NCI-H748 (cell line): ENCODE data around the gene DAB2.
"Not testable (repeated sequence)": the region's sequence is repeated elsewhere in the genome, so short reads cannot be mapped to it uniquely, and the experiment has no call there.

Source experiments
- DNase-seq: peaks from one replicate; lab custom pipeline; 2025; ENCODE audit not compliant: unreplicated experiment; lab: John Stamatoyannopoulos, UW

The DAB2 gene

DNA sequence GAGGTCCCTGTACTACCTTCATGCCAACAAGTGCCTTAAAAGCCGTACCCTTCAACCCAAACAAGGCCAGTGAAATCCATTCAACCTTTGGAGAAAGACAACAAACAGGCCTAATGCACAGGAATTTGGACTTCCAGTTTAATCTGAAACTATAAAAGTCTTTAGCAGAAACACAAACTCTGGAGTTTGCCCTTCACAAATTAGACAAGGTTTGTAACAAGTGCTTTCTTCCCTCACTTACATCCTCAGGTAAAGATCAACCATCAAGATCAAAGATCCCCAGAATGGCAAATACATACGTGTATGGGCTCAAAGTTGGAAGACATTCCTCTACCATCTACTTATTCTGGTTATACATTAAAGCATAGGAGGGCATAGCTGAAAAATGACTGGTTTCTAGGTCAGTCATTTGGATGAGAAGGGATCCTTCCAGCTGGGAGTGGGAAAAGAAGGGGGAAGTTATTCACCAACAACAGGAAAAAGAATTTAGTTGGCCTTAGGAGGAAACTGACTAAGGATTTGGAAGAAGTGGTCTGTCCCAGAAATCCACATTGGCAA, 2.0 kb downstream of the DAB2 start:
- DNase-seq, result no peak

DNA sequence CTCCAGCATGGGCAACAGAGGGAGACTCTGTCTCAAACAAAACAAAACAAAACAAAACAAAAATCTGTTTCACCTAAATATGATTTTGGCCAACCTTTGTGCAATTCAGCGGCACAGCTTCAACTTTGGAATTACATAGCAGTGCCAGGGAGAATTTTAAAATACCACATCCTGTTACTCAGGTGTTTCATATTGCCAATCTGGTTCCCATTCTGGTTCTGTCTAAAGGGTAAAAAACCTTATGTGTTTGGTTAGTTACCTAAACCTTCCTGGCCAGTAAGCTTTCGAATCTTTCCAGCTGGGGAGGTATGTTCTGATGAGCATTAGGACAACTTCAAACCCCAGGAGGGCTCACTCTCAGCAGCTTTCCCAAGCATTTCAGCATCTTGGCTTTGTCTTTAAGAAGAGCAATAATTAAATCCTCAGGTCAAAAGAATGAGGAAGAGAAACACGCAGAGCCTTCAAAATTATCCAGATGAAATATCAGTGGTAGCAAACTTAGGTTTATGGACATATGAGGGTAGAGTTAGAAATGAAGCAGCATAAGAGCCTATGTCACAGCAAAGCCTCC, 2.7 kb downstream of the DAB2 start:
- DNase-seq, result no peak

DNA sequence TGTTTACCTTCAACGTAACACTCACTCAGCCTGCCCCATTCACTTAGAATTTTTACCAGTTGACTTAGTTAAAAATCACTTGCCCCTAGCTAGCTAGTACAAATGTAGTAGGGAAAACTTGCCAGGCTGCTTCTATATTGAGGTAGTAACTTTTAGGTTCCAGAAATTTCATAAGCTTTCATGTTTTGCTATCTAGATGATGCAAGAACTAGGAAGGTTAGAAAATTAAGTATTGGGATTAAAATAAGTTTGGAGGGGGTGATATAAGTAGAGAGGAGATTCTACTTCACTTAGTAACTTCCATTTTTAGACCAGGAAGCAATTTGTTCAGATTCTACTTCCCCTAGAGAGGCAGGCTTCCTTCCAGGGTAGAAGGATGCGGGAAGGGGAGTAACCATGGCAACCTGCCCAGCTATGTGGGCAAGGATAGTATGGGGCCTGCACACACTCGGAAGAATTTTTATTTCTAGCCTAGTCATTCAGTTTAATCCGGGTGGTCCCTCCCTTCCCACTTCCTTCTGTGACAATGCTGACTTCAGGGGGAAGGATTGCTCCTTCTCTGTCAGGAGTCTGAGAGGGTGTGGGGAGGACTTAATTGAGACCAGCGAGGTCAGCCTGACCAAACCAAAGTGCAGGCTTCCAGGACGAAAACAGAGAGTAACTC, 4.2 kb downstream of the DAB2 start:
- DNase-seq, result peak; percentile 48

DNA sequence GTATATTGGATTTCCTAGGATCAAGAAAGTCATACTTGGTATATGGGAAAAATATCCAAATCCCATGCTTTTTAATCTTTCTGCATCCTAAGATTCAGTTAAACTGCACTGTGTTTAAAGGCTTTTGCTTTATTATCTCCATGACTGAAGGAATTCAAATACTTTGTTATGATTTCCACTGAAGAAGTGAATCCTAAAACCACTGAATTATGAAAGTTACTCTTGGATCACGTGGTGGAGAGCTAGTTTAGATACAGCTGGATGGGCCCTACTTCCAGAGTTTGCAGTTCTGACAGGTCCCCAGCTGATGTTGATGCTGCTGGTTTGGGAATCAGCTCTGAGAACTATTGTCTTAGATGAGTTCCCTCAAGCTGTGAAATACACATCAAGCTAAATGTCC, 5.0 kb downstream of the DAB2 start:
- no peak for DNase-seq

DNA sequence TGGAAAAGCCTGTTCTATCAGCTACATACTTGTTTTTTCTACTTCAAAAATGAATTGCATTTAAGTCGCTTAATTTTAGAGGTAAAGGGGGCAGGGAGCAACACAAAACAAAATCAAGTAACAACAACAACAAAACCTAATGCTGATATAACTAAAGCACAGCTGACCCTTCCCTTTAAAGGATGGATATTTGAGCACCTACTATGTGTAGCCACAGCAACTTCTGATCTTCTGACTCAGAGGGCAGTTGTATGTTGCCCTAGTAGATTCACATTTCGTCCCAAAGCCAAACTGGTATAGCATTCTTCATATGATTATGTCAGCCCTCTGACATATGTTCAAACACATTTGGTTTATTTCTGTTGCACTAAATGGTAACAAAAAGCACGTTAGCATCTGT, 6.8 kb downstream of the DAB2 start:
- DNase-seq, result no peak

DNA sequence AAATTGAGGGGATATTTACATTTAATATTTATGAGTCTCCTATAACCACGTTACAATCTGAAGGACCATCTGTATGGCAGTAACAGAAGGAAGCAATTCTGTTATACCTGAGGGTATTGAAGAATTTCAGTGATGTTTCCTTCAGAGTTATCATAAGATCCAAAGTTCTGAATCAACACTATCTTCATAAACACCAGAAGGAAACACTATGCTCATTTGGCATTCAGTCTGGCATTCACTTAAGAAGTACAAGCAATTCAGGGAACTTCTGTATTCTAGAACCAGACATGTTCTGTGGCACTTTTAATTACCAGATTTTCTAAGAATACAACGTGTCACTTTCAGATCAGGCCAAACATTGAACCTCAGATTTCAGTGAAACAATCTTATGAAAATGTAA, 9.6 kb downstream of the DAB2 start:
- DNase-seq, result no peak

DNA sequence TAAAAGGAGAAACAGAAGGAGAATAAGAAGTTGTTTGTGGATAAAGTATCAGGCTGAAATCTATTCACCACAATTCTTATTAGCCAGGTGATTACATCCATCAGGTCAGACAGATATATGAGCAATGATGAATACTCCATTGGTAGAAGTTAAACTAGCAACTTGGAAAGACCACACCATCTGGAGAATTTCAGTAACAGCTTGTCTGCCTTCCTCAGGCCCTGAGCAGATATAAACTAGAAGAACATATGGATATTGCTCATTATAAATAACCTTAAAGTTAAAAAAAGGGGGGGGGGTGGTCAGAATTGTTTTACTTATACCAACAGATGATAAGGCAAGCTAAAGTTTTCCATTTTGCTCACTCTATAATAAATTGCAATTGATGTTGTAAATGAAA, 10.4 kb downstream of the DAB2 start:
- DNase-seq, result no peak

DNA sequence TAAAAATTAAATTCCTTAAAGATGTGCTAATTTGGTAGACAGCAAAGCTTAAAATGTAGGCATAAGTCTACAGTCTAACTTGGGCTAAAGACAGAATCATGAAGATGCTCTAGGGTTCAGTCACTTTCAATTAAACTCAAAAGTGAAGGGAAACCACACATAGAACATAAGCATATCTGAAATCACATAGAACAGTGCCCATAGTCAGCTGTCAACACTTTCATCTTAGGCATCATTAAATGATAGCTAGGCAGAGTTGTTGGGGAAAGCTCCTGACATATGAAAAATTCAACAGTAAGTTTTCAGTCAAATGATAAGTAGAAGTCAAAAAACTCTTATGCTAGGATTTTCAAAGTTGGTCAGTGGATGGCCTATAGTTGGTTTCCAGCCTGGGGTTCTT, 11.0 kb downstream of the DAB2 start:
- DNase-seq, result no peak

DNA sequence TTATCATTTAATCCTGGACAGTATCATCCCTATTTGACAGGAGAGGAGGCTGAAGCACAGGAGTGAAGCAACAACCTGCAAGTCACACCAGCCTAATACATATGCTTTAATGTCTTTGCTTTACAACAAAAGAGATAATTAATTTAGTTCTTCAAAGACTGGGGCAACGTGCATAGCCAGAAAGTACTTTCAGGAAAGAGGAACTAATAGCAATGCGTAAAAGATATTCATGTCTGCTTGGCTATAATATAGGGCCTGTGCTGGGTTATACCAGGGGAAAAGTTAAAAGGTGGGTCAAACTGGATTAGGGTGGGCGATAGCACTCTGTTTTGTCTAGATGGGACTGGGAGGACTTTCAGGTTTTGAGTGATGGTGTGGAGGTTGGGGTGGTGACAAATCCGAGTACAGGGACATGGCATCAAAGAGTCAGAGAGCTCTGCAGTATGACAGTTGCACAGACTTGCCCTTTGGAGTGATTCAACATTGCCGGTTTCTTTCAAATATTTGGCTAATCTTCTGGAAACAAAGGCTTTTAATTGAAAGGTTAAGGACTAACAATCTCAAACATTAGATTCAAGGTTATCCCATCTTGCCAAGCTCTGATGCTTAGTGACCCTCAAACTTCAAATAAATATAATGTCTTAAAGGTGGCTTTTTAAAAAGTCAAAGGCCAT, 11.9 kb downstream of the DAB2 start:
- DNase-seq, result no peak

DNA sequence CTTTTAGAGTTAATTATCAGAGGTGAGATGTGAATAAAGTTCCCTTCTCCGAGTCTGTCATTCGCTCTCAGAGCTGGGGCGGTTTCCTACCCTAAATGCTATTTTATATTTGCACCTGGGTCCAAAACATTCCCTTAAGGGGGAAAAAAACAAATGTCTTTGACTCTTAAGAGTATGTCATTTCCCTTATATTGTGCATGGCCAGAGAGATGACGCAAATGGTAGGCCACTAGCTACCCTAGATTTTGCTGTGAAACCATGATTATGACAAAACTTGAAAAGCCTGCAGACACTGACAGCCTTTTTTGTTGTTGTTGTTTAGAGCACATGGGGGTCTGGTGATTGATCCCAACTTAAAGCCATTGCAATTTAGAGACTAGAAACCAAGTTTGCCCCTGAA, 12.8 kb downstream of the DAB2 start:
- no peak for DNase-seq

DNA sequence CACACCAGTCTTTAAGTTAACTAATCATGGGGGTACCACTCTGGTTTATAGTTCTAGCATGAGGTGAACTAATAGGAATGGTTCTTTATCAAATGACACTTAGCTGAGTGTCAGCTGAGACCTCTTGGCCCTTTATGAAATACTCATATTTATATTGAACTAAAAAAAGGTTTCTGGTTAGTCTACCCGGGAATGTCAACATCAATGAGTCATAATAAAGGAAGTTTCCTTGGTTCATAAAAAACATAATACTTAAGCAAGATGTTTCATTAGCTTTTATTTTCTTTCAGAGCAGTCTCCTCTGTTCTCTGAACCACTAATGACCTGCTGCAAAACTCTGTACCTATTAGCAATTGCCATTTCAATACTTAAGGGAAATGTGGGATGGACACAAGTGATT, 13.7 kb downstream of the DAB2 start:
- no peak for DNase-seq

DNA sequence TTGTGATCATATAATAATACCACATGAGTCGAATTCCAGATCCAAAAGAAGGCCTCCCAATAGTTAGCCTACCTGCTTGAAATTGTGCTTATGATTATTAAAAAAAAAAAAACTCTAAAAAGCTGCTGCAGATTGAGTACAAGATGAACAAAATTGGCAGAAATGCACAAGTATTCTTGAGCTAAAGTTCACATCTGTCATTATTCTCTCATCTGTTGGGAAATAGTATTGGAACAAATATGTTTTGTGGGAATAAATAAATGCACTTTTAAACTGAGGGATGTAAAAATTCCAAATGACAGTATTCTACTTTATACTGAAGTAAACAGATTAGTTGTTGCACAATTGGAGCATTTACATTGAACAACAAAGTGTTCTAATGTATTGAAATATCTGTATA, 15.7 kb downstream of the DAB2 start:
- no peak for DNase-seq

DNA sequence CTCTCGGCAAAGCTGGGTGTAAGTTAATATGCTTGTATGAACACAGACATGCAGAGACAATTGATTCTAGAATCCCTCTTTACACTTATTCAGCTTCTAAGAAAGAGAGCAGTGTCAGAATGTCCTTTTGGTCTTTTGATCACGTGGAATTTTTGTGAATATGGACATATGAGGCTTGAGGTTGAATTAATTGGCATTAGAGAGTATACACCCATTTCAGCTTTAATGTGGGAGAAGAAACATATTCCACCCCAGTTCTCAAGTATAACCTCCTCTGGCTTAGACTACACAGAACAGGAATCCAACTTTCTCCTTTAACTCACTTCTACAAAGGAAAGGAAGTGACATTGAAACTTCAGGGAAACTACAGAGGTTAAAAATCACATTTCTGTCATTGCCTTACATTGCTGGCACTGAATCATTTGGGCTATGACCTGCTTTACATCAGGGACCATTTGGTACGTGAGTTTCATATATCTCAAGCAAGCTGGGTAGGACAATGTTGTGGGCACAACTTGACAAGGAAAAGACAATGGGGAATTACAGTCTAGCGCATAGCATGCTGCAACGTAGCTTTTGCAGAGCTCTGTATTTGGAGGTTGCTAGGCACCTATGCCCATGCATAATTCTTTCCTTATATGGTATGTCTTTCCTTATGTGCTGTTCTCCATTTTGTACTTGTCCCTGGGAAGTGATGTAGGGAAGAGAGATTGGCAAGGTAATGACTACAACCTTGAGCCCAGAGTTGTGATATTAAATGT, 19.5 kb downstream of the DAB2 start:
- peak; percentile 44 for DNase-seq

DNA sequence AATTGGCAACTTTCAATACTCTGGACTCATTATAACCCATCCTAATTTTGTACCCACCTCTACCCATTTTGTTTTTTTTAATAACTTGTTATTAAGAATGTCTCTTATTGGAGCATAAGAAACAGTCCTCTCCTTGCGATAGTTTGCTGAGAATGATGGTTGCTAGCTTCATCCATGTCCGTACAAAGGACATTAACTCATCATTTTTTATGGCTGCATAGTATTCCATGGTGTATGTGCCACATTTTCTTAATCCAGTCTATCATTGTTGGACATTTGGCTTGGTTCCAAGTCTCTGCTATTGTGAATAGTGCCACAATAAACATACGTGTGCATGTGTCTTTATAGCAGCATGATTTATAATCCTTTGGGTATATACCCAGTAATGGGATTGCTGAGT, 21.0 kb downstream of the DAB2 start:
- not testable (repeated sequence) for DNase-seq

DNA sequence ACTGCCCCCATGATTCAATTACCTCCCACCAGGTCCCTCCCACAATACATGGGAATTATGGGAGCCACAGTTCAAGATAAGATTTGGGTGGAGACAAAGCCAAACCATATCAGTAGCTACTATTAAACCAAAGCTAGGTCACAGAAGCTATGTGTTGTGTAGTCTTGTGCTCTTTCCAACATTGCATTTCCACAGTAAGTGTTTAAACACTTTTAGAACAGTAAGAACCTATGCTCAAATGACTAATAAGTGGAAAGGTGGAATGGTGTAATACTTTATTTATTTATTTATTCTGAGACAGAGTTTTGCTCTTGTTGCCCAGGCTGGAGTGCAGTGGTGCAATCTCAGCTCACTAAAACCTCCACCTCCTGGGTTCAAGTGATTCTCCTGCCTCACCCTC, 22.6 kb downstream of the DAB2 start:
- not testable (repeated sequence) for DNase-seq

DNA sequence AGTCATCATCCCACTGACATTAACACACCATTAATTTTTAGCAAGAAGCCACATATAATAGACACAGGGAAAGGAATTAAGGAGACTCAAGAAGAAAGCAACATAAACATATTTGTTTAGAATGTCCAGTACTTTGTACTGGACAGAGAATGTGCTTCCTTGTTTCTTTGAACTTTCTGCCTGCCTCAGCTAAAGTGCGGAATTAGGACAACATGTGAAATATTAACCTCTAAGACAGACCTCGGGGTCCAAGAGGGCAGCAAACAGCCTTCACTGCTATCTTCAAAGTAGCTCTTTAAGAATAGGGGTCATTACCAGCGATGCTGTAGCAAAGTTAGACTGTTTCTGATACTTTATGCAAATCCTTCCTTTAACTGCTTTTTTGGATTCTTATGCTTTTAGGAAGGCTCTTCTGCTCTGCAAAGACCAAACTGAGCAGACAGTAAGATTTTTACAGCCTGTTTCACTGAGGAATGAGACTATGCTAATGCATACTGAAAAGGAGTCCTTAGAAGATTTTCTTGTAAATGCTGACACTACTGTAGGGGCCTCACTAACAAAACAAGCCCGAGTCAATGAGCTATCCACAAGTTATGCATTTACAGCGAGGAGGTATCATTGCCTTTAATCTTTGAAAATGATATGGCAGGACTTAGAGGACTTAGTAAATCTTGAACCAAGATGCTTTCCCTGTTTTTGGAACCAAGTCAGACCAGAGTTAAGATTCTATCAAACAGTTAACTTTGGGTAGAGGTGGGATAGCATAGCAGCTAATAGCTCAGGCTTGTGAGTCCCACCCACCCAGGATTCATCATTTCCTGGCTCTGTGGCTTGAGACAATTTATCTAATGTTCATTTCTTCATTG, 23.8 kb downstream of the DAB2 start:
- no peak for DNase-seq

DNA sequence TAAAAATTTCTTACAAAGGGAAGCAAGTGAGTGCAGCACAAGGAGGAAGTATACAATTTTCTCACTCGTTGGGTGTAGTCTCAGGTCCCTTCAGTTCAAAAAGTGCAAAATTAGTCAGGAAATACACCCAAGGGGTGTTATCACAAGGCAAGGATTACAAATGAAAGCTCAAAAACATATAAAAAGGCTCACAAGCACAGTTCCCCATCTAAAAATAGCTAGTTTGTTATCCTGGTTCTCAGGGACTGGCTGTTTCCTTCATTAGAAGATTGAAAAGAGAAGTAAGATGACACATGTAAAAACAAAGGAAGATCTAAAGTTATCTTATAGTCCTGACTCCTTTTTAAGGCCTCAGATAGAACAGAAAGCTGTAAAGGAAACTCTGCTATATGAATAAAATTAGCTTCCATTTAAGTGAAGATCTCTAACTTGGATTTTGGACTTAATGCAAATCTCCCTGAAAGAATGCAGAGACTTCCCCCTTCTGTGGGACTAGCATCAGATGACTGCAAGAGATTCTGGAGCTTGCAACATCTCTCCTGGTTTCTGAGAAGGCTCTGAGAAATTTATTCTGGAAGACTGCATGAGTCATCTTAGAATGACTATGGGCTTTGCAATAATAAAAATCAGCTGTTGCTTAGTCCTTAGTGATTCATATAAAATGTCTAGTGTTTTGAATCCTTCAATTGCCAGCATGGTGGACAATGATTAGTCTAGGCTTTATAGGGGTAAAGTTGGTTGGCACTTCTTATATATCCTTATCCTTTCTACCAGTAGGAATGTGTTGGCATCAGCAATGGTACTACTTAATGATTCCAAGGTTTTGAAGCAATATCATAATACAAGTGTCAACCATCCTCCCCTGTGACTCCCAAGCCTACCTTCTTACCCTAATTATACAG, 25.4 kb downstream of the DAB2 start:
- DNase-seq, result no peak

DNA sequence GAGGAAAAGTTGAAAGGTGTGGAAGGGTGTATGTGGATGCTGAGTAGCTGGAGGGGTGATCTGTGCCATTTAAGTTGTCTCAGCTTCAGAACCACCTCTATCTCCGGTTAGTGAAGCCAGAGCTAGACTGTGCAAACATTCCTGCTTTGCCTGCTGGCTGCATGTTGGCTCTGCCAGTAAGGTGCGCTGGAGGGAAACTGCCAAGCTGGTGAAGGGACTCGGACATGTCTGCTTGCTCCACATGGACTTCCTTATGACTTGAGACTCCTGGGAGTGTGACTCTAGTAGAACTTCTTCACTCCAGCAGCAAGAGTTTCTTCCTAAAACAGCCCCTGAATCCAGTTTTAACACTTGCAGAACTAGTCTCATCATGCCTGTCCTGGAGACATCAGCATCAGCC, 27.9 kb downstream of the DAB2 start:
- DNase-seq, result no peak

DNA sequence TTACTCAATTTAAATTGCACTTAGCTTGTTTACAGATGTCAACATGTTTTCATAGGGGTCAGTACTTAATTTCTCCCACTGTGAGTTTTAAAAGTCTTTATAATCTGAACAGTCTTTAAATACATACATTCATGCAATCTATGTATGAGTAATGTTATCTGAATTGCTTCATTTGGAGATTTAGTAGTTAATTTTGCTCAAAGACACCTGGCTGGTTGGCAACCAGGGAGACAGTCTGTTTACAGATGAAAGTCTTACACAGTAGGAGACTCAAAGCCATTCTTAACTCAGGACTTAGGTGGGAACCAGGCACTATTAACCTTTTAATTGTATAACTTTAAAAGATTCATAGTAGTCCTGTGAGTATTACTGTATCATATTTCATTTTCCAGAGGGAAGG, 29.3 kb downstream of the DAB2 start:
- no peak for DNase-seq

DNA sequence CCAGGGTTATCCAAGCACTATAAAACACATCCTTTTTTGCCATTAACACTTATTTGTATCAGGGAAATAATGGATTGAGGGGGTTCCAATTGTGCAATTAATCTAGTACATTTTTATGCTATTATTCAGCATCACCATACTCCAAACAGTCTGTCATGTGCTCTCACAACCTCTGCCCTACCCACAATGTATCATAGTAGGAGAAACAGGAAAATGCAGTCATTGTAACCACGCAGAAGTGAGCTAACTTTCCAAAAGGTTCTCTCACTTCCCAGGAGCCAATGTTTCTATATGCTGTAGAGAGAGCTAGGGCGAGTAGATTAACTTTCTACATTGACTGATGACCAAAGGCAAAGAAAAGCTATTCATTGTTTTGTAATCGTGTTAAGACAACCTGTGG, 29.8 kb downstream of the DAB2 start:
- DNase-seq, result no peak
